Stimulated activated CD4-positive, alpha-beta T cell treated with anti-CD3 and anti-CD28 coated beads, Interleukin-2, amount 100 ng/mL, for 4 hours (primary cell): ENCODE data around the gene EMC1.
"Not testable (repeated sequence)": the region's sequence is repeated elsewhere in the genome, so short reads cannot be mapped to it uniquely, and the experiment has no call there.

ENCODE experiments used
- DNase-seq: peaks from one replicate; pipeline ENCODE4 v3.0.0-alpha.2; 2020; ENCODE audit warnings: low read depth

Gene EMC1

DNA sequence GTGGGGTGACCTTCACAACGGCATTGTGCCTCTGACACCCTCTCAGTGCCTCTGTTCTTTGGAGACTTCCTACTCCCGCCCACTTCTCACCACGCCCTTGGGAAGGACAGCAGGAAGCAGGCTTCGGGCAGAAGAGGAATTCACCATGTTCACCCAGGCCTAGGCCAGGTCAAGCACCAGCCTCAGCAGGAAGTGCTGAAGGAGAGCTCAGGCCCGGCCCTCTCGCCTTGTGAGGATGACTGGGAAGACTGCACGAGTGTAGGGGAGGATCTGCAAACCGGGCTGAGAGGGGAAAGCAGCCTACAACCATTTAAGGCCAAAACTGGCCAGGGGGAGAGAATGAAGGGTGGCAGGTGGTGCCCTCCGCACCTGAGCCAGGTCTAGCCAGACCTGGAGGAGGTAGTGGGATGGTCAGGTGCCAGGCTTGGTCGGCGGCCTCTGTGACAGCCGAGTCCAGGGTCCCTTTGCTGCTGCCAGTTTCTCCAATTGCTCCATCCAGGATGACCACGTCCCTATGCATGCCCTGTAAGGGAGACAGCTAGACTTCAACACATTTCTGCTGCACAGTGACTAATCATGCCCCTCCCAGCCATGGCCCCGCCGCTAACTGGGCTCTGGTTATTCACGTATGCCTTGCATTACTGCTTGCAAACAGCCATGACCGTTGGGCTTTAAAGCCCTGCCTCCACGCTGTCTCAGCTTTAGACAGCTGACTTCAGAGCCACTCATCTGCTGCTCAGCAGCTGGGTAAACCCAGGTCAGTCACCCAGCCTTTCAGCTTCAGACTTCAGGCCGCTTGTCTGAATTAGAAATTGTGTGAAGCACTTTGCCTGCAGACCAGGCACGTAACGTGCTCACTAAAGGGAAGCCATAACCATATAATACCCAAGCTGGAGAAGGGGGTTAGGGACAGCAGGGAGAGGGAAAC, 9.2 kb upstream of the EMC1 start:
- no peak for DNase-seq

- DNase-seq, result no peak
Observed at GRCh38 chr1:19258353-19258752, 7.0 kb upstream of the EMC1 start.

DNA sequence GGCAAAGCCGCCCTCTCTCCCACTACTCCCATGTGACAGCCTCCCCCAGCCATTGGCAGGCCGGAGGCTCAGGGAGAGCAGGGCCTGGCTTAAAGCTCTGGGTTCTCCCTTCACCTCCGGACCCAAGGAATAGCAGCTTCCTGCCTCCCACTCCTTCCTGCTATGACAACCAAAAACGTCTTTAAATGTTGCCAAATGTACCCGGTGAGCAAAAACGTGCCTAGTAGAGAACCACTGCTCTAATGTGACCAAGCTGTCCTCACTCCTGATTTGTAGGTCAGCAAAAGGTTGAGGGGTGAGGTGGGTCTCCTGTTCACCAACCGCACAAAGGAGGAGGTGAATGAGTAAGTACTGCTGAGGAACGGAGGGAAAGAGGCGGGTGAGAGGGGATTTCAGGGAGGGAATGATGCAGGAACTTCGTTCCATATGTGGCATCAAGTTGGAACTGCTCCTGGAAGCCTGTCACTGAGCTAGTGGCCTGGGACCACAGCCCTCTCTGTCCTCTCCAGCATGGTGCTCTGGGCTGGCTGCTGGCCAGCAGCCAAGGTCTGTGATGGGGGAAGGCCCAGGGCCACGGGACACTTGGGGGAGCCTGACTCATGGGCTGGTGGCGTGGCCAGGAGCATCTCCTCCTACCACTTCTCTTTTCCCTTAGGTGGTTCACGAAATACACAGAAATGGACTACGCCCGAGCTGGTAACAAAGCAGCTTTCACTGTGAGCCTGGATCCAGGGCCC, 6.0 kb upstream of the EMC1 start:
- no peak for DNase-seq

DNA sequence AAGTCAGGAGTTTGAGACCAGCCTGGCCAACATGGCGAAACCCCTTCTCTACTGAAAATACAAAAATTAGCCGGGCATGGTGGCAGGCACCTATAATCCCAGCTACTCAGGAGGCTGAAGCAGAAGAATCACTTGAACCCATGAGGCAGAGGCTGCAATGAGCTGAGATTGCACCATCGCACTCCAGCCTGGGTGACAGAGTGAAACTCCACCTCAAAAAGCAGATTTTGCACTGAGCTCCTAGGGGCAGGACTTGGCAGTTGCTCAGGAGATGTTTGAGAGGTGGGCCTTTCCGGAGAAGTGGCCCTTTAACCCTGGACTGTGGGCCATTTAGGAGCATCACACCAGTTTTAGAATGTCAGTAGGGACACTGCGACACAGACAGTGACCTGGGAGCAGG, 5.0 kb upstream of the EMC1 start:
- DNase-seq, result not testable (repeated sequence)

DNA sequence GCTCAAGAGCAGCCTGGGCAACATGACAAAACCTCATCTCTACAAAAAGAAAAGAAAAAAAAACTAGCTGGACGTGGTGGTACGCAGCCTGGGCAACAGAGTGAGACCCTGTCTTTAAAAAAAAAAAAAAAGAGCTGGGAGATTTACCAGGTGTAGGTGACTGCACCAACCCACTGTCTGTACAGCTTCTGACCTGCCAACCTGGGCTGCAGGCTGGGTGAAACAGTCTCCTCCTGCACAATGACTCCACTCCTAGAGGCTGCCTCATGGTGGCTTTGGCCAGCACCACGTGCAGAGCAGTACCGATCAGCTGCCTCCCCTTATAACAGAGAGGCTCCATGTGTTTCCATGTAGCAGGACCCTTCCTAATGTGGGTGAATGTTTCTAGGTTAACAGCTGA, 4.0 kb upstream of the EMC1 start:
- no peak for DNase-seq

GRCh38 chr1:19254416-19254815, 3.1 kb upstream of the EMC1 start:
- DNase-seq, result no peak

- DNase-seq, result no peak
Observed at GRCh38 chr1:19250629-19251304, 557 bp downstream of the EMC1 start.

GRCh38 chr1:19240673-19241538, 10.4 kb downstream of the EMC1 start:
- peak; percentile 54 for DNase-seq

DNA sequence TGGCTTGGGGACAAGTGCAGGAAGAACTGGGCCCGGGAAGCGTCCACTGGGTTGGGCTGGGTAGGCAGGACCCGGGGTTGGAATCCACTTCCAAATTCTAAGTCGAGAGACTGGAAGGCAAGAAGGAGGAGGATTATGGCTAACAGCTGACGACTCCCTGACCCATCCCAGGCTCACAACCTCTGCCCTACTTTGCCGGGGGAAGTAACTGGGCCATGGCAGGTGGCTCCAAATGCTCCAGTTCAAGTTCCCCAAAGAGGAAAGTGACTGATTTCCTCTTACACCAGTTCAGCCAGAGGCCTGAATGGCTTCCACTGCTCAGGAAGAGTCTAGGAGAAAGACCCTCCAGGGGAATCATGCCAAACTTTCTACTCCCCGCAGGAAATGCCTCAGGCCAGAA, 11.4 kb downstream of the EMC1 start:
- DNase-seq, result no peak

DNA sequence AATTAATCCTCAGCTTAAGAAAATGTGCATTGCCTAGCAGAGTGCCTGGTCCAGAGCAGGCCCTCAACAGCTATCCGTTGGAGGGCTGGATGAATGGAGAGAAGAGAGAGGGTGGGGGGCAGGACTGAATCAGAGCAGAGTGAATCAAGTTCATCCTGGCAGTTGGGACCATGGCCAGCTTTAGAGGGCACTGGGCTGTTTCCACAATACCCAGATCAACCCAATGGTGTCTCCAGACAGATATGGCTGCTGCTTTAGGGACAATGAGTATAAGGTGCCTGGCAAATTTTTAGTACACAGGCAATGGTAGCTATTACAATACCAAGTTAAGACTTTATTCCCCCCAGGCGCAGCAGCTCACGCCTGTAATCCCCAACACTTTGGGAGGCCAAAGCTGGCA, 17.1 kb downstream of the EMC1 start:
- DNase-seq, result no peak

GRCh38 chr1:19232524-19232846, 18.8 kb downstream of the EMC1 start:
- no peak for DNase-seq

GRCh38 chr1:19231736-19232523, 19.4 kb downstream of the EMC1 start:
- not testable (repeated sequence) for DNase-seq

DNA sequence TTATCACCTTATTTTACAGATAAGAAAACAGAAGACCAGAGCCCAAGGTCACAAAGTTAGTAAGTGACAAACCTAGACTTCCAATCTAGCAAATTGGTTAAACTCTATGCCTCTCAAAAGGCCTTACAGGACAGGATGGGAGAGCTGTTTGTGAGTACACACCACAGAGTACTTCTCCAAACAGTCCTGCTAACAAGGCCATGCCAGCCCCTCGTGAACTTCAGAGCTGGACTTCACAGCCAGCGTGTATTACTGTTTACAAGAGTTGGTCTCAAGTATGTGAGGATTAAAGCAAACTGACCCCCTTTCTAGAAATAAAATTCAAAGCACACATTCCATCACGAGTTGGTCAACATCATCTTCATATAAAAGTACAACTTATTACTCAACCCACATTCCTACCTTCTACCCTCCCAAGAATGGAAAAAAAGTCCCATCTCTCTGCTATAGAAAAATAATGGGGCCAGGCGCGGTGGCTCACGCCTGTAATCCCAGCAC, 21.4 kb downstream of the EMC1 start:
- DNase-seq, result no peak

GRCh38 chr1:19229229-19229628, 22.1 kb downstream of the EMC1 start:
- no peak for DNase-seq

GRCh38 chr1:19222979-19223824, 28.1 kb downstream of the EMC1 start:
- no peak for DNase-seq

GRCh38 chr1:19222573-19222972, 28.8 kb downstream of the EMC1 start:
- DNase-seq, result no peak

- no peak for DNase-seq
Observed at GRCh38 chr1:19220991-19221390, 30.3 kb downstream of the EMC1 start.

DNA sequence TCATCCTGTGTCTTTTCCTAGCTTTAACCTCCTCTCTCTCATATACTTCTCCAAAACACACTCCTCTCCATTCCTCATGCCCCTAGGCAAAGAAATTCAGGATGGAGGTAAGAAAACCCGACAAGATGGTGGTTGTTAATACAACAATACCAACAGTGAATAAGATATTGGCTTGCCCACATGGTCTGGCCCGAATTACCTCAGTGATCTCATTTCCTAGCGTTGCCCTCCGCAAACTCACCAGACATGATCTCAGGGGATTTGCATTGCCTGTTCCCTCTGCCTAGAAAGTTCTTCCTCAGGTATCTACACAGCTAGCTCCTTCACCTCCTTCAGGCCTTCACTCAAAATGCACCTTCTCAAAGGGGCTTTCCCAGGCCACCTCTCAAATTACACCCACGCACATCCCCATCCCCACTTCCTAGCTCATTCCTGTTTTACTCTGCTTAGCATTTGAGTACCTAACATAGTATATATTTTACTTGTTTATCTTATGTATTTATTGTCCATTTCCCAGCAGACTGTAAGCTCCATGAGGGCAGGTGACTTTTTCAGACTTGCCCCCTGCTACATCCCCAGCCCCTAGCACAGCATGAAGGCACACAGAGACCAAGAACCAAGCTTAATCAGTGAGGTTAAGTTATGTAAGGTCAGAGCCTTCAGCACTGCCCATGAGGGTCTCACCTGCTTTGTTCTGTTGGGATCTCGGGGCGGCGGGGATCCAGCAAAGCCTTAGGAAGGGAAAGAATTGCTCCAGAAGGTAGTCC, 31.1 kb downstream of the EMC1 start:
- DNase-seq, result no peak

- DNase-seq, result no peak
Observed at GRCh38 chr1:19219451-19219850, 31.9 kb downstream of the EMC1 start.
